Erythroblast (primary cell): ENCODE results near the gene TRIP13.

Source experiments
- GATA1 ChIP-seq: IDR thresholded peaks from 2 replicates; pipeline ENCODE4 v1.6.1; 2011; ENCODE audit warnings: low read depth, mild to moderate bottlenecking, control low read depth, low read length, moderate library complexity
- POLR2A ChIP-seq: IDR thresholded peaks from 2 replicates; pipeline ENCODE4 v1.6.1; 2011; ENCODE audit warnings: mild to moderate bottlenecking, low read length

DNA sequence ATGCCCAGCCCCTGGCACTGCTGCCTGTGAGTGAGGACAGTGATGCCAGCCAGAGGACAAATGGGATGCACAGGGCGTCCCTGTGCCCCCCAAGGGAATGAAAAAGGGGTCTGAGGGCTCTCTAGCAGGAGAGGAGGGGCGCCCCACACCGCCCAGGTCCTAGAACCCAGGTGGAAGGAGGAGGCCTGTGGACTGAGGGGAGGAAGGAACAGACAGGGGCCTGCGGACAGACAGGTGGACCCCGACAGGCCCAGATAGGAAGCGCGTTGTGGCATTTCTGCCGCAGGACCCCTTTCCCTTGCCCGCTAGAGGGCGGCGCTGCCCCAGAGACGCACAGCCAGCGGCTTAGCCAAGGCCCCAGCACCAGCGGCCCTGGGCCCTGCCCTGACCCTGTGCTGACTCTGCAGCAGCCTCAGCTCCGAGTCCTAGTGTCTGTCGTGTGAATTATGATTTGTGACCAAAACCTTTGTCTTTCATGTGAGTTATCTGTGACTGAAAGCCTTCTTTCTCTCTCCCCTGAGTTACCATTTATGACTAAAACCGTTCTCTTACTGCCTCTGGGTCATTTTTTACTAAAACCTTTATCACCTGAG, 30.7 kb downstream of the TRIP13 start:
- no peak for TF ChIP-seq POLR2A
- TF ChIP-seq GATA1: no peak
